ENCODE data around the gene JUNB. TPM values are rescaled to one million over a fixed set of nuclear protein-coding genes. Genes with fewer than 3 reads are reported as not detected.

The JUNB gene
- total RNA-seq, 1 donor: 5,180 TPM

- Histone ChIP-seq H3K4me1 (ENCODE audit: insufficient read depth, low read length) (peaks cover 9% of the 10 kb centered on the region), H3K9me3 (ENCODE audit: low read depth, low read length) (no peaks in the 10 kb centered on the region), H3K27me3 (ENCODE audit: insufficient read depth, low read length) (no peaks in the 10 kb centered on the region), H3K4me3 (ENCODE audit: low read length) (no peak overlapping the region)
Observed at GRCh38 chr19:12766051-12766521, 25.2 kb upstream of the JUNB start.

GRCh38 chr19:12767150-12767549, 24.1 kb upstream of the JUNB start:
- Histone ChIP-seq H3K9me3 (ENCODE audit: low read depth, low read length) (no peaks in the 10 kb centered on the region), H3K27me3 (ENCODE audit: insufficient read depth, low read length) (no peaks in the 10 kb centered on the region), H3K4me1 (ENCODE audit: insufficient read depth, low read length) (peaks cover 9% of the 10 kb centered on the region), H3K4me3 (ENCODE audit: low read length) (no peak overlapping the region)

DNA sequence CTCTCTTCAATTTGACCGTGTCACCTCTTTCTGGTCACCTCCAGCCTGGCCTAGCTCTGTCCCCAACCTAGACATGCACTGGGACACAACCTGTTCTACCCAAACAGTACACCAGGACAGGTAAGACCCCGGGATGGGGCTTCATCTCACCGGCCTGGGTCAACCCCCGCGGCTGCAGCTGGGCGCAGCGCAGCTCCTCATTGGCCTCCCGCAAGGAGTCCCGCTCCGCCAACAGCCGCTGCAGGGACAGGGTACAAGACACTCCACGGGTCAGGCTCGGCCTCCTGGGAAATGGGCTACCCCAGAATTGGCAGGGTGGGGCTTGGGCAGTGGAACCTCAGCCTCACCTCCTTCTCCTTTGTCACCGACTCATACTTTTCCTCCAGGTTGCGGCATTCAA, 23.6 kb upstream of the JUNB start:
- no peaks in the 10 kb centered on the region for H3K9me3 ChIP-seq (ENCODE audit: low read depth, low read length)

GRCh38 chr19:12769689-12770088, 21.6 kb upstream of the JUNB start:
- Histone ChIP-seq H3K4me1 (ENCODE audit: insufficient read depth, low read length) (peaks cover 9% of the 10 kb centered on the region), H3K4me3 (ENCODE audit: low read length) (no peak overlapping the region), H3K27me3 (ENCODE audit: insufficient read depth, low read length) (no peaks in the 10 kb centered on the region), H3K9me3 (ENCODE audit: low read depth, low read length) (no peaks in the 10 kb centered on the region)

More for the DNA sequence above, 23.6 kb upstream of the JUNB start:
- H3K4me1 ChIP-seq (ENCODE audit: insufficient read depth, low read length): peaks cover 9% of the 10 kb centered on the region
- H3K4me3 ChIP-seq (ENCODE audit: low read length): no peak overlapping the region
- no peaks in the 10 kb centered on the region for H3K27me3 ChIP-seq (ENCODE audit: insufficient read depth, low read length)

DNA sequence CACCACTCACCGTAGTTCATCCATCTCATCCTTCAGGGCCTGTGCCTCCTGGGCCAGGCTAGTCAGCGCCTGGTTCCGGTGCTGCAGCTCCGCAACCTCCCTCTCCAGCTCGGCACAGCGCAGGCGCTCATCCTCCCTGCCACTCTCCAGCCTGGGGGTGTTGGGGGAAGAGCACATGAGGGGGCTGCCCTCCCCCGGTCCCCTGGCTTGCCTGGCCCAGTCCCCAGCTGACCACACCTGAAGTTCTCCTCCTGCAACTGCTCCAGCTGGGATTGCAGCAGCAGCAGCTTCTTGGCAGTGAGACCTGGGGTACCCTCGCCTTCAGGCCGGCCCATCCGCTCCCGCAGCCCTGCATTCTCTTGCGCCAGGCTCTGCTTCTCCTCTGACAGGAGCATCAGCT, 20.4 kb upstream of the JUNB start:
- no peak overlapping the region for H3K4me3 ChIP-seq (ENCODE audit: low read length)
- H3K9me3 ChIP-seq (ENCODE audit: low read depth, low read length): no peaks in the 10 kb centered on the region
- H3K27me3 ChIP-seq (ENCODE audit: insufficient read depth, low read length): no peaks in the 10 kb centered on the region
- peaks cover 12% of the 10 kb centered on the region for H3K4me1 ChIP-seq (ENCODE audit: insufficient read depth, low read length)

DNA sequence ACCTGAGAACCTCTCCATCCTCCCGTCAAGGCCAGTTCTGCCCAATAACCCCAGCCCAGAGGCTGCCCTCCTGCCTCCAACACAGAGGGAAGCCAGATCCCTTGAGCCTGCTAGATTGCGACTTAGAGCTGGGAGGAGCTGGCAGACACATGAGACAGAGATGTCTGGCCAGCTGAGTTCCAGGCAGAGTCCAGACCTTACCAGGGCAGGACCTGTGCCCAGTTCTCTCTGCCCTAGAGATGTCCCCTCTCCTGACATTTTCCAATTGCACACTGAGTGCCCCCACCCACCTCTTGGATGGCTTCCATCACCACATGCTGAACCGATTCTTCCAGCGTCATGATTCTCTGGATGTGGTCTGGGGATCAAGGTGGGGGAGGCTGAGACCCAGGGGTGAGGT, 19.0 kb upstream of the JUNB start:
- no peaks in the 10 kb centered on the region for H3K9me3 ChIP-seq (ENCODE audit: low read depth, low read length)
- H3K4me3 ChIP-seq (ENCODE audit: low read length): no peak overlapping the region
- H3K4me1 ChIP-seq (ENCODE audit: insufficient read depth, low read length): peaks cover 21% of the 10 kb centered on the region
- no peaks in the 10 kb centered on the region for H3K27me3 ChIP-seq (ENCODE audit: insufficient read depth, low read length)

DNA sequence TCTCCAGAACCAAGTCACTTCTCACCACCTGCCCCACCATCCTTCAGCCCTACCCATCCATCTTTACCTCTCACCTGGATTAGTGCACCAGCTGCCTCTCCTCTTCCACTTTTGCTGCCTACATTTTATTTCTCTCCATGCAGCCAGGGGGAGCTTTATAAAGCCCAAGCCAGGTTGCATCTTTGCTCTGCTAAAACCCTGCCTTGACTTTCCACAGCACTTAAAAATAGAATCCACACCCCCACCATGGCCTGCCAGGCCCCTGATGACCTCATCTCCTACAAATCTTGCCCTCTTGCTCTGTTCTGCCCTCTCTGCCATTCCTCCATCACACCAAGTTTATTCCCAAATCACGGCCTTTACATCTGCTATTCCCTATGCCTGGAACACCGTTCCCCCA, 17.7 kb upstream of the JUNB start:
- Histone ChIP-seq H3K4me1 (ENCODE audit: insufficient read depth, low read length) (peaks cover 32% of the 10 kb centered on the region), H3K27me3 (ENCODE audit: insufficient read depth, low read length) (no peaks in the 10 kb centered on the region), H3K9me3 (ENCODE audit: low read depth, low read length) (no peaks in the 10 kb centered on the region), H3K4me3 (ENCODE audit: low read length) (no peak overlapping the region)

DNA sequence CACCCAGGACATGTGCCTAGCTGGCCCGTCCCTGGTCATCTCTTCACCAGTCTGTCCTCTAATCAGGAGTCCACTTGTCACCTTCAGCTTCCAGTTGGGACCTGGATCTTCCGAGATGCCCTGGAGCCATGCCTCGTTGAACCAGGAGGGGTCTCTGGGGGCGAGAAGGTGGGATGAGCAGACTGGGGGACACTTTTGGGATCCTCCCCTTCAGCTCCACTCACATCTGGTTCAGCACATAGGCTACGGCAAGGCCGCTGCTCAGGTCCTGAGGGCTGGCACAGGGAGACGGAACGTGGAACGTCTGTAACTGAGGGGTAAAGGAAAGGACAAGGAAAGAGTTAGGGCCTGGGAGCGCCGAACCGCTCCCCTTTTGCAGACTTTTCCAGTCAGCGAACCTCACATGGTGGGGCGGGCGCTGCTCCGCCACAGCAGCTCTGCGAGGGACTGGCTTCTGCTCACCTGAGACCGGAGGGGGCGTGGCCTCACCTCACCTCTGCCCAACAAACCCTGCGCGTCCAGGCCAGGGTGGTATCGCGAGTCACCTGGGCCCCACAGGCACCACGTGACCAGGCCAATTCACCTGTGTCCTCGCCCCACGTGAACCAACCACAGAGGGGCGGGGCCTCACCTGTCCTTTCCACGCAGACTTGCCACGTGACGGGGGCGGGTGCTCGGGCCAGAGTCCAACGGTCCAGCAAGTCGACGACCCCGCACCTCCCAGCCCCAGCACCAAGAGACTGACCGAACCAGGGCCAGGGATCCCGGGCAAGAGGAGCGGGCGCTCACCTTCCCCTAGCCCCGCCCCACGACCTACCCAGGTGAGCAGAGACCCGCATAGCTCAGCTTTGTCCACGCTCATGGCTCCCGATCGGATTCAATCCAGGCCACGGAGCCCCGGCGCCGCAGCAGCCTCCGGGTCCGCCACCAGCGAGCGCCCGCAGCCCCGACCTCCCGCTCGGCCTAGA, 16.4 kb upstream of the JUNB start, which contains the start of gene HOOK2:
Gene HOOK2 (minus strand): TSS at position 965 of the 968 bp plus-strand sequence. CDS start 103 bp downstream, at position 862.
- no peaks in the 10 kb centered on the region for H3K9me3 ChIP-seq (ENCODE audit: low read depth, low read length)
- H3K4me3 ChIP-seq (ENCODE audit: low read length): peak within 1 kb of the TSS; percentile 55
- no peaks in the 10 kb centered on the region for H3K27me3 ChIP-seq (ENCODE audit: insufficient read depth, low read length)
- H3K4me1 ChIP-seq (ENCODE audit: insufficient read depth, low read length): peaks cover 45% of the 10 kb centered on the region

DNA sequence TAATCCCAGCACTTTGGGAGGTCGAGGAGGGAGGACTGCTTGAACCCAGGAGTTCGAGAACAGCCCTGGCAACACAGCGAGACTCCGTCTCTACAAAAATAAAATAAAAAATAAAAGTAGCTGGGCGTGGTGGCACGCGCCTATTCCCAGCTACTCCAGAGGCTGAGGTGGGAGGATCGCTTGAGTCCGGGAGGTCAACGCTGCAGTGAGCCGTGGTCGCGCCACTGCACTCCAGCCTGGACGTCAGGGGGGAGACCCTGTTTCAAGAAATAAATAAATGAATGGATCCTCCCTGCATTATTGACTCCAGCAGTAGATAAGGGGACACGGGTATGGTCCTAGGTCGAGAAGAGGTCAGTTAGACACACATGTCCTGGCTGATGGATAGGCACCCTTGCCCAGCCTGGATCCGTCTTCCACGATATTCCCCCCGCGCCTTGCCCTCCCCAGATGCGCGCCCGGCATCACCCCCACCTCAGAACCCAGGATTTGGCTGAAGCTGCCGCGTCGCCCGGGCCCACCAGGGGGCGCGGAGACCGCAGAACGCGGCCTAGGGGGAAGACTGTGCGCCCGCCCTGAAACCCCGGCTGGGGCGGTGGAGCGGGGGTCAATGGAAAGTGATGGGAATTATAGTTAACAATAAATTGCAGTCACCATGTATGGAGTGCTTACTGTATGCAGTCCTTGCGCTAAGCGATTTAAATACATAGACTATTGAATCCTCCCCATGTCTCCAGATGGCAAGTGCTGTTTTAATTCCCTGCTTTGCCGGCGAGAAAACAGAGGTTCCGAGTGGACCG, 13.9 kb upstream of the JUNB start:
- Histone ChIP-seq H3K4me1 (ENCODE audit: insufficient read depth, low read length) (peaks cover 60% of the 10 kb centered on the region), H3K9me3 (ENCODE audit: low read depth, low read length) (no peaks in the 10 kb centered on the region), H3K4me3 (ENCODE audit: low read length) (peak overlapping the region; percentile 71), H3K27me3 (ENCODE audit: insufficient read depth, low read length) (no peaks in the 10 kb centered on the region)

DNA sequence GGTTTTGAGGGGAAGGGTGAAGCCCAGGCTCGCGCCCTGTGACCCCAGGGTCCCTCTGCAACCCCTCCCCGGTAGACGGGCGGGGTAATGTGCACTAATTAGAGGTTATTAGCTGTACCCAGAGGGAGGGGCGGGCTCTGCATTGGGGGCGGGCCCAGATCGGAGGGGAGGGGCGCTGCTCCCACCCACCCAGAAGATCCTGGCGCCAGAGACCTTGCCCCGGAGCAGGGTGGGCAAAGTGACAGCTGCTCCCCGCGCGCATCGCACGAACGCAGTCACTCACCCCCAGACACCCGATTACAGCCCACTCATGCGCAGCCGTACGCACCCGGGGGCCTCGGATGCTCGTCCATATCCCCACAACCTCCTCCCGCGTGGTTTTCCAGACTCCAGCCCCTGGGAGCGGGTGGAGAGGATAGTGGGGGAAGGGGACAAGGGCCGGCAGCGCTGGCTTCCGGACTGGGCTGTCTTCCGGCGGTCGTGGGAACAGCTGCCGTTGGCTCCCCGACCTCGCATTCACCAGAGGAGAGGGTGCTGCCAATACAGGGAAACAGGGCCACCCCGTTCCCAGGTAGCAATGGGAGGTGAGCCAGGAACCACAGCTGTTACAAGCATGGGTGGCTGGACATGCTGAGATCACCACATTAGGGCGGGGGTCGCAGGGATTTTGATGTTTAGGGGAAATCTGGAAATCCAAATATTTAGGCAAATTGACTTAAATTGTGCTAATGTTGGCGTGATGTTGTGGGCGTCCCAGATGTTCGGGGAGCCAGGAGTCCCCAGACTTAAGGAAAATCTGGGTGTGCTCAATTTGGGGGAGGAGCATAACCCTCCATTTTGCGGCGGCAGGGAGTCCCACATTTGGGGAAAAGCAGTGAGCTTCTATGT, 13.0 kb upstream of the JUNB start:
- Histone ChIP-seq H3K4me1 (ENCODE audit: insufficient read depth, low read length) (peaks cover 68% of the 10 kb centered on the region), H3K9me3 (ENCODE audit: low read depth, low read length) (no peaks in the 10 kb centered on the region), H3K4me3 (ENCODE audit: low read length) (peak overlapping the region; percentile 71), H3K27me3 (ENCODE audit: insufficient read depth, low read length) (no peaks in the 10 kb centered on the region)

DNA sequence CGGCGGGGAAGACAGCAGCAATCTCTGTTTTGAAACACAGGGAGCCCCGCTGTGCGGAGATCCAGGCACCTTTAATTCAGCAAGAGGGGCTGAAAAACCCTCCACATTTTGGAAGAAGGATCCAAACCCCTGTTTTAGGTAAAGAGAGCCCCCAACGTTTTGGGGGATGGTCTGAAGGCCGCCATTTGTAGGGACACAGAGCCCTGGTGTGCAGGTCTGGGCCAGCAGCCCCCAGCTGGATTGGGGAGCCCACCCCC, 12.5 kb upstream of the JUNB start:
- no peaks in the 10 kb centered on the region for H3K27me3 ChIP-seq (ENCODE audit: insufficient read depth, low read length)
- no peak overlapping the region for H3K4me3 ChIP-seq (ENCODE audit: low read length)
- no peaks in the 10 kb centered on the region for H3K9me3 ChIP-seq (ENCODE audit: low read depth, low read length)
- peaks cover 74% of the 10 kb centered on the region for H3K4me1 ChIP-seq (ENCODE audit: insufficient read depth, low read length)

GRCh38 chr19:12779162-12779993, 11.9 kb upstream of the JUNB start:
- Histone ChIP-seq H3K27me3 (ENCODE audit: insufficient read depth, low read length) (no peaks in the 10 kb centered on the region), H3K4me1 (ENCODE audit: insufficient read depth, low read length) (peaks cover 78% of the 10 kb centered on the region), H3K4me3 (ENCODE audit: low read length) (no peak overlapping the region), H3K9me3 (ENCODE audit: low read depth, low read length) (no peaks in the 10 kb centered on the region)

- peaks cover 87% of the 10 kb centered on the region for H3K4me1 ChIP-seq (ENCODE audit: insufficient read depth, low read length)
- no peaks in the 10 kb centered on the region for H3K27me3 ChIP-seq (ENCODE audit: insufficient read depth, low read length)
- peak overlapping the region; percentile 38 for H3K4me3 ChIP-seq (ENCODE audit: low read length)
- no peaks in the 10 kb centered on the region for H3K9me3 ChIP-seq (ENCODE audit: low read depth, low read length)
Observed at GRCh38 chr19:12782174-12782423, 9.2 kb upstream of the JUNB start.

Measured in mononuclear cell (primary cell).